ENCODE measurements around the gene LCNL1.

GRCh38 chr9:136962163-136962562, 20.6 kb upstream of the LCNL1 start:
- TF ChIP-seq CTCF (IDR thresholded peaks at IDR 0.05) (no peak), POLR2A (IDR thresholded peaks at IDR 0.05) (no peak), POLR2AphosphoS5 (IDR thresholded peaks at IDR 0.05) (no peak)

Measured in sigmoid colon (tissue), 4 donors.